SK-N-SH (cell line): ENCODE results near the gene EPB41L1. TPM values are rescaled to one million over a fixed set of nuclear protein-coding genes. Genes with fewer than 3 reads are reported as not detected.

Experiments used
- CTCF ChIA-PET: fragments of 300-600, 350-600 bp; formaldehyde crosslinking; extraction: SDS; loops from one replicate; lab custom pipeline; 2021; lab: Yijun Ruan, JAX
- POLR2A ChIA-PET: fragments of 350-600 bp; sonication (Branson Sonifier 250); formaldehyde crosslinking; extraction: SDS; loops from one replicate; lab custom pipeline; 2020; ENCODE audit warnings: antibody characterized with exemption, inconsistent platforms; lab: Yijun Ruan, JAX
- DNase-seq: peaks from one replicate; pipeline ENCODE4 v3.0.0; 2012
- H2AFZ ChIP-seq: fragments of 200-600 bp; sonication (generic); 2 replicates; pipeline ENCODE4 v1.8.1; 2016; ENCODE audit warnings: antibody characterized with exemption, mild to moderate bottlenecking, low read depth
- H3F3A ChIP-seq: fragments of 200-600 bp; sonication (generic); replicated peaks from 2 replicates; pipeline ENCODE3; 2016; ENCODE audit warnings: antibody characterized with exemption, mild to moderate bottlenecking; ENCODE audit not compliant: insufficient read depth
- H3K27ac ChIP-seq, 2 experiments: fragments of 200-500 bp in 1 of 2; fragments of 200-600 bp in 1 of 2; sonication (Bioruptor generic) in 1 of 2; sonication (generic), shearing (Covaris generic) in 1 of 2; 2 replicates each; pipeline versions ENCODE4 v1.5.1 to v1.6.1; 2014 to 2016; ENCODE audit warnings: low read depth in 2 of 2, inconsistent platforms in 1 of 2, low read length in 1 of 2, mild to moderate bottlenecking in 1 of 2, mixed read lengths in 1 of 2
- H3K27me3 ChIP-seq: fragments of 200-600 bp; sonication (generic), shearing (Covaris generic); 2 replicates; pipeline ENCODE4 v1.6.1; 2016; ENCODE audit warnings: mixed run types; ENCODE audit not compliant: insufficient read depth
- H3K36me3 ChIP-seq, 2 experiments: fragments of 200-500 bp in 1 of 2; fragments of 200-600 bp in 1 of 2; sonication (Bioruptor generic) in 1 of 2; sonication (generic) in 1 of 2; replicated peaks in 1 of 2; 2 replicates each; pipeline versions ENCODE3 to v1.5.1; 2014 to 2016; ENCODE audit warnings: low read length in 1 of 2, mild to moderate bottlenecking in 1 of 2; ENCODE audit not compliant: insufficient read depth in 2 of 2, control insufficient read depth in 1 of 2
- H3K4me1 ChIP-seq, 2 experiments: fragments of 200-500 bp in 1 of 2; fragments of 200-600 bp in 1 of 2; sonication (Bioruptor generic) in 1 of 2; sonication (generic), shearing (Covaris generic) in 1 of 2; 2 replicates each; pipeline versions ENCODE4 v1.5.1 to v1.6.1; 2014 to 2016; ENCODE audit warnings: low read depth in 1 of 2, low read length in 1 of 2, mixed run types in 1 of 2; ENCODE audit not compliant: insufficient read depth in 2 of 2, control insufficient read depth in 1 of 2
- H3K4me2 ChIP-seq: fragments of 200-600 bp; sonication (generic), shearing (Covaris generic); 2 replicates; pipeline ENCODE4 v1.6.1; 2017; ENCODE audit warnings: mixed run types
- H3K4me3 ChIP-seq, 2 experiments: fragments of 200-500 bp in 1 of 2; fragments of 200-600 bp in 1 of 2; sonication (Bioruptor generic) in 1 of 2; sonication (generic), shearing (Covaris generic) in 1 of 2; 2 replicates each; pipeline versions ENCODE4 v1.5.1 to v1.8.1; 2014 to 2016; ENCODE audit warnings: low read depth in 2 of 2, inconsistent platforms in 1 of 2, low read length in 1 of 2, mild to moderate bottlenecking in 1 of 2, mixed read lengths in 1 of 2, moderate library complexity in 1 of 2
- H3K79me2 ChIP-seq: fragments of 200-600 bp; sonication (generic); 2 replicates; pipeline ENCODE4 v1.8.1; 2017; ENCODE audit warnings: mild to moderate bottlenecking; ENCODE audit not compliant: insufficient read depth
- H3K9ac ChIP-seq: fragments of 200-600 bp; sonication (generic); 2 replicates; pipeline ENCODE4 v1.6.1; 2017; ENCODE audit warnings: mixed run types
- H3K9me2 ChIP-seq: fragments of 200-600 bp; sonication (generic); 2 replicates; pipeline ENCODE4 v1.6.1; 2017; ENCODE audit warnings: mixed run types
- H3K9me3 ChIP-seq: fragments of 200-600 bp; sonication (generic); 2 replicates; pipeline ENCODE4 v1.6.1; 2017; ENCODE audit warnings: mixed run types, mild to moderate bottlenecking, moderate library complexity
- H4K20me1 ChIP-seq: fragments of 200-600 bp; sonication (generic); 2 replicates; pipeline ENCODE4 v1.6.1; 2017; ENCODE audit warnings: mild to moderate bottlenecking, mixed run types; ENCODE audit not compliant: insufficient read depth
- ELF1 ChIP-seq: IDR thresholded peaks from 2 replicates; pipeline ENCODE4 v1.4.0; 2012
- EZH2phosphoT487 ChIP-seq: fragments of 200-600 bp; sonication (generic); IDR thresholded peaks from 2 replicates; pipeline ENCODE4 v1.6.1; 2017; ENCODE audit warnings: low read depth, mixed run types, mild to moderate bottlenecking, antibody characterized with exemption, moderate library complexity, borderline replicate concordance
- FOXM1 ChIP-seq: IDR thresholded peaks from 2 replicates; pipeline ENCODE4 v1.4.0; 2012; ENCODE audit warnings: low read depth, mild to moderate bottlenecking
- GABPA ChIP-seq: IDR thresholded peaks from 2 replicates; pipeline ENCODE4 v1.4.0; 2012; ENCODE audit warnings: low read depth, mild to moderate bottlenecking
- GATA2 ChIP-seq: sonication (generic); formaldehyde crosslinking; IDR thresholded peaks from 2 replicates; pipeline ENCODE4 v1.5.0; 2020; ENCODE audit warnings: mild to moderate bottlenecking, missing genetic modification reagents
- JUND ChIP-seq: IDR thresholded peaks from 2 replicates; pipeline ENCODE4 v1.4.0; 2012
- MEF2A ChIP-seq: IDR thresholded peaks from 2 replicates; pipeline ENCODE4 v1.4.0; 2012; ENCODE audit warnings: low read depth, borderline replicate concordance
- MXI1 ChIP-seq: IDR thresholded peaks from 2 replicates; pipeline ENCODE4 v1.6.1; 2012; ENCODE audit warnings: mild to moderate bottlenecking, low read depth, low read length, improper control_type of control experiment
- NRF1 ChIP-seq: IDR thresholded peaks from 2 replicates; pipeline ENCODE4 v1.6.1; 2012; ENCODE audit warnings: low read depth, mild to moderate bottlenecking, low read length
- PBX3 ChIP-seq: IDR thresholded peaks from 2 replicates; pipeline ENCODE4; 2012
- POLR2AphosphoS5 ChIP-seq: IDR thresholded peaks from 2 replicates; pipeline ENCODE4 v1.6.1; 2012; ENCODE audit warnings: low read depth, low read length
- RAD21 ChIP-seq: IDR thresholded peaks from 2 replicates; pipeline ENCODE4 v1.6.1; 2012; ENCODE audit warnings: mild to moderate bottlenecking, low read length
- RCOR1 ChIP-seq: fragments of 150-350 bp; IDR thresholded peaks from 2 replicates; pipeline ENCODE4 v1.6.1; 2017; ENCODE audit warnings: antibody characterized with exemption, low read length
- RFX5 ChIP-seq: IDR thresholded peaks from 2 replicates; pipeline ENCODE4 v1.6.1; 2012; ENCODE audit warnings: mild to moderate bottlenecking, improper control_type of control experiment, low read length
- SMC3 ChIP-seq: IDR thresholded peaks from 2 replicates; pipeline ENCODE4 v1.6.1; 2012; ENCODE audit warnings: low read depth, low read length, improper control_type of control experiment
- TCF12 ChIP-seq: IDR thresholded peaks from 2 replicates; pipeline ENCODE4 v1.4.0; 2012
- USF2 ChIP-seq: fragments of 150-350 bp; IDR thresholded peaks from 2 replicates; pipeline ENCODE4 v1.6.1; 2017; ENCODE audit warnings: antibody characterized with exemption, low read length, low read depth, borderline replicate concordance
- WGBS: methylation state at CpG from one replicate; pipeline ENCODE4 v1.1.6; 2017; ENCODE audit warnings: low lambda C conversion rate; 5-methylcytosine and 5-hydroxymethylcytosine counted together
- polyA plus RNA-seq, 3 experiments: library from polyadenylated mRNA; depleted of rRNA; stranded (reverse); fragments of >200 nt; gene quantifications; 2 replicates each; pipeline ENCODE4 v1.2.3, GENCODE V29; 2012

Gene EPB41L1
- polyA plus RNA-seq, 1 of the 3 experiments (the other 2 are of a cell fraction) = 26.1 TPM

GRCh38 chr20:36240076-36240475, 85.5 kb downstream of the EPB41L1 start:
- Histone ChIP-seq H3K36me3 (peaks cover 22 to 47% of the 10 kb centered on the region in 2 experiments), H3K9me3 (no peaks in the 10 kb centered on the region), H3F3A (no peaks in the 10 kb centered on the region), H3K4me3 (no peak overlapping the region), H3K27me3 (no peaks in the 10 kb centered on the region), H3K79me2 (peaks cover 73% of the 10 kb centered on the region), H3K9me2 (no peaks in the 10 kb centered on the region), H3K4me1 (peaks cover 5 to 10% of the 10 kb centered on the region in 2 experiments; a peak in 2 of 4 replicates), H4K20me1 (peaks cover 4% of the 10 kb centered on the region; the same call in 1 of the 2 replicates), H3K4me2 (no peak overlapping the region), H3K27ac (no peak overlapping the region), H3K9ac (no peak overlapping the region), H2AFZ (no peak overlapping the region)
- WGBS = 89% methylated on average over 7 of the region's 12 CpGs
- ChIA-PET CTCF (interaction anchor here (2.4 kb wide), 1 partner anchor 37 kb away, joined by 9 read pairs; no protein-coding TSS in a partner anchor), POLR2A (interaction anchor here (0.5 kb wide), 1 partner anchor 376 kb away, joined by 3 read pairs; no protein-coding TSS in a partner anchor)
- no peak for DNase-seq
- TF ChIP-seq RFX5 (no peak), MEF2A (no peak), FOXM1 (no peak)

GRCh38 chr20:36241678-36242077, 87.1 kb downstream of the EPB41L1 start:
- Histone ChIP-seq H4K20me1 (peaks cover 4% of the 10 kb centered on the region; the same call in 1 of the 2 replicates), H3K9me2 (no peaks in the 10 kb centered on the region), H3K4me2 (no peak overlapping the region), H3K36me3 (peaks cover 33 to 61% of the 10 kb centered on the region in 2 experiments), H3F3A (no peaks in the 10 kb centered on the region), H2AFZ (no peak overlapping the region), H3K9me3 (no peaks in the 10 kb centered on the region), H3K27me3 (no peaks in the 10 kb centered on the region), H3K4me3 (no peak overlapping the region), H3K4me1 (peaks cover 5 to 11% of the 10 kb centered on the region in 2 experiments; a peak in 1 of 4 replicates), H3K79me2 (peaks cover 62% of the 10 kb centered on the region), H3K9ac (no peak overlapping the region), H3K27ac (no peak overlapping the region)
- DNase-seq = no peak
- POLR2A ChIA-PET = no interaction called here
- WGBS = 94% methylated on average over 4 of the region's 4 CpGs
- CTCF ChIA-PET = interaction anchor here (0.8 kb wide), 1 partner anchor 198 kb away, joined by 3 read pairs; no protein-coding TSS in a partner anchor
- TF ChIP-seq GATA2 (CRISPR knock-in tag) (no peak), USF2 (no peak), PBX3 (no peak), EZH2phosphoT487 (no peak), RAD21 (no peak), RCOR1 (no peak), POLR2AphosphoS5 (no peak), NRF1 (no peak), SMC3 (no peak), MXI1 (no peak), GABPA (no peak), JUND (no peak), FOXM1 (no peak), ELF1 (no peak), TCF12 (no peak)
